NCI-H1417 (cell line): Measurements from ENCODE around the gene DICER1.

ENCODE experiments used
- DNase-seq, 3 experiments: peaks; one replicate each; lab custom pipeline; 2025; lab: John Stamatoyannopoulos, UW

DICER1 gene

DNA sequence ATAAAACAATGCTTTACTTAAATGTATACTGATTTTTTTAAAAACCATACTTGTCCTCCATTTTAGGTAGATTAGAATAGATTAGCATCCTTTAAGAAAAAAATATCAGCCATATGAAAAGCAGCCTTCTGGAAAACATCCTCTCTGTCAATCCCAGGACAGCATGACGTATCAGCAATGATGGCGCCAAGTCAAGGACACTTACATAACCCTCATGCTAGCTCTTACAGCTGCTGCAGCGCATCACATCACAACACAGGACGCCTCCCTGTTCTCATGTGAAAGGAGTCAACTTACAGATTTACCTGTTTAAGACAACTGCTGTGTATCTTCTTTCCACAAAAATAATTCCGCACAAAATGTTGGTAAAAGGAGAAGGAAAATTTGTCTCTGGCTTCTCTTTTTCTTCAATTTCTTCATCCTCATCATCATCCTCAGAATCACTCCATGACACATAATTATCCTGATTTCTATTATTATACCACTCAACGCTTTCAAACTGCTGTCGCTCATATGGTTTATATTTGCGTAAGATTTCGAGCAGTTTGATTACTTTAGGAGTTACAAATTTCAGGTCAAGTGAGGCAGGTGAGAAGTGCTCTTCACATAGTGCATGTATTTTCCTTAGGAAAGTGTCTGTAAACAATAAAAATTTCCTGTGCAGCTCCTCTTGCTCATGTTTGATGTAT is 33.3 kb downstream of the DICER1 start:
- DNase-seq, result peak in 2 of 3 experiments; percentile 25 to 93

DNA sequence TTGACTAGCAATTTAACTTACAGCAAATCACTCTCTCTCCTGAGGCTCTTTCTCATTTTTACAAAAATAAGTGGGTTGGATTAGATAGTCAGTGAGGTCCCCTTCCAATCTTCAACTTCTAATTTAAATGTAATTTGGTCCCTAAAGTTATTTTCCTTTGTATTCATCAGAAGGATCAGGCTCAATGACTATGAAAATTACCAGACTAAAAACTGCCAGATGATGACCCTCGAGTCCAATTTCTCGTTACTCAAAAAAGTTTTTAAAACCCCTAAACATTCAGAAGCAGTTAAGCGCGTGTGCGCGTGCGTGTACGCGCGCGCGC is 34.7 kb downstream of the DICER1 start:
- no peak for DNase-seq

DNA sequence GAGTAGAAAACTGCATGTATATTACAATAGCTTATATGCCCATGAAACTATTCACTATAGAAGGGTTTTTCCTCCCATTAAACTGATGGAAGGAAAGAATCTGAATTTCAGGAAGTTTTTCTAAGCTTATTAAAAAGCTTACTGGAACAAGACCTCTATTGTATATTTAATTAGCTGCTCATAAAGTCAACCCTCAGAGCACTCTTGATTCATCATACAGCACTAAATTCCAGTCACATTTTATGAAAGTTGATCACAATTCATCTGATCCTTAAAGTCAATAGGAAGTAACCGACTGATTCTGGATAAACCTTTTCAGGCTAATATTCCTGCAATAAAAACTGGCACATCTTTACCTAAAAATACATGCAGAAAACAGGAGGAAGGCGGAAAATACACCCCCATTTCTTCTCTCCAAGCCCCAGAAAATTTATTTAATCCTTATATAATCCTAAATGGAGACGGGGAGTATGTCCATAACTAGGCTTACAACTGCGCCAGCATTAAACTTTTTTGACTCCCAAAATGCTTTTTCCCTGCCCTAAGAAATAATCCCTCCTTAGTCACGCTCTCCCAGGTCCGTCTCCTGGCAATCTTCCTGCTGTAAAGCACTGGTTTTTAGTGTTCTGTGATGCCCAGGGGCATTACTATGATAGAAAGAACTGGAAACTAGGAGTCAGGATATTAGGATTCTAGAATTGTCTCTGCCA is 35.3 kb downstream of the DICER1 start:
- no peak for DNase-seq

DNA sequence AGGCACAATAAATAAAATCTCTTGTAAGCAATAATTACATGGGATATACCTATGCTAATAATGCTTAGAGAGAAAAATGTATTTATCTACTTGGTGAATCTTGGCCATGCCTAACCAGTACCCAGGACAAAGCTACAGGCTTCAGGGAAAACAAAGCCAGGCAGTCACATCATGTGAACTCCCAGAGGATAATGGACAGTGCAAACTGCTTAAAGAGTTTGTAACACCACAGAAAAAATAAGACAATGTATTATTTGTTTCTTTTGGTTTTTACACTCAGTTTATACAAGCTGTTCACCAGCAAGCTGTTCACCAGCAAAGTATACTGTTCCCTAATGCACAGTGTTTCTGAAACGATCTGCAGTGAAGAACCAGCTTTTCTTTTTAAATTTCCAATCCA is 38.0 kb downstream of the DICER1 start:
- no peak for DNase-seq

DNA sequence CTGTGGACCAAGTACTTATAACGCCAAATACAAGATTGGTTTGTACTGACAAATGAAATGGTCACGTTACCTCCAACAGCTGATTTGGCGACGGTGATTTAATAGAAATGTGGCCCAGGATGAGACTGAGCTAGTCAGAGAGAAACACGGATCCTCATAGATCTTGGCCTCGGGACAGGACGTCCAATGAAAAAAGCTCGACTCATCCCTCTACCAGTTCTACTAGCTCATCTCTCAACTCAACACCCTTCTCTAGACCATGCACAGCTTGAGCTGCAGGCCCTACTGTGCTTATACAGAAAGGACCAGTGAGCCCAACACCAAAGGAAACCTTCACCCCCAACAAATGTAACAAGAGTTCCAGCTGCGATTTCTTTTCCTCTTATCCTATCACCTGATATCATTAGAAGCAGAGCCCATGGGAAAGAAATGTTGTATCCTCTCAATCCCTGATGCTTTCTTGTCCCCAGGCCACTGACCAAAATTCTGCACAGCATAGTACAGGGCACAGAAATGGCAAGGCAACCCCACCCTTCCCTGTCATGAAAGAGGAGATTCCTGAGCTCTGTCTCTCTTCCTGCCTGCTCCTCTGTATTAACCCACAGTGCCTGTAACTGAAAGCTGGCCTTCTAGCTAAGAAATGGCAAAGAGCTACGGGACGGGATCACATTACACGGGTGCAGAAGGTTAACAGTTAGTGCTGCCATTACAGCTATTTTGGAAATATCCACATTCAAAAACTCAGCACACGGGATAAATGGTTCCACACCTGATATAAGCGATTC is 39.2 kb downstream of the DICER1 start:
- DNase-seq, result no peak

DNA sequence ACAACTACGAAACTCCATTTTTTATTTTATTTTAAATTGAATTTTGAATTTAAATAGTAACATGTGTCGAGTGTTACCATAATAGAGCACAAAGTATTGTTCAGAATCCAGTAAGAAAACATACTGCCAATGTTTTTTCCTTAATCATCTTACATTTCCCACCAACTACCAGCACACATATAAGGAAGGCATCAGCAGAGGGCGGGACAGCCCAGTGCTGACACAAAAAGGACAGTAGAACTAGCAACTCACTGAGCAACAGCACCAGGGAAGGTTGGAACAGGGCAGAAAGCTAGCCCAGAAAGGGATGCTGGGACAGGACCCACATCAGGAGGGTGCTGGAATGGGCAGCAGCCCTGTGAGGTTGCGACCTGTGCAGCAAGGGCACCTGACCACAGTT is 43.9 kb downstream of the DICER1 start:
- DNase-seq, result no peak

DNA sequence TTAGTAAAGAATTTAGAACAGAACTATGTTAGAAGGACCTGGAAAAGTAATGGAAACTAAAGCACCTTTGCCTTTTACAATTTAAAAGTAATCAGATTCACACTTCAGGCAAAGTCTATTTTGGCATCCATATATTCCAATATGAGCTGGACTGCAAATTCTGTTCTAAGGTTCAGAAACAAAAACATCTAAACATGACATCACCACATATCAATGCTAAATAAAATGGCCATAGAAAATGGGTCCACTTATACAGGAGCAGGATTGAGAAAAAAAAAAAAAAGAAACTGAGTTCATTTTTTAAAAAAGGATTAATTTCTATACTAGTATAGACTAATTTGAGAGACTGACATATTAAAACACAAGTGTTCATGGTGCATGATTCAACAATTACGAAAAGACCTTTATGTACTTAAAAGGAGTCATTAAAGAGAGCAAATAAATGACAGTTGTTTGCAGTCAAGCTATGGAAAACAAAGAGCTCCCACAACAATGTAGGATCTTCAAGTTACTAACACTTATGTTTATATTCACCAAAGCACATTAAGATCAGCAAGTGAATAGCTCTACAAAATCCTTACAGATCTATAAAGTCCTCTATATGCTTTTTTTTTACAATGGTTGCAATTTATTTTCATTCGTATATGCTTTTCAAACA is 45.7 kb downstream of the DICER1 start:
- DNase-seq, result no peak

DNA sequence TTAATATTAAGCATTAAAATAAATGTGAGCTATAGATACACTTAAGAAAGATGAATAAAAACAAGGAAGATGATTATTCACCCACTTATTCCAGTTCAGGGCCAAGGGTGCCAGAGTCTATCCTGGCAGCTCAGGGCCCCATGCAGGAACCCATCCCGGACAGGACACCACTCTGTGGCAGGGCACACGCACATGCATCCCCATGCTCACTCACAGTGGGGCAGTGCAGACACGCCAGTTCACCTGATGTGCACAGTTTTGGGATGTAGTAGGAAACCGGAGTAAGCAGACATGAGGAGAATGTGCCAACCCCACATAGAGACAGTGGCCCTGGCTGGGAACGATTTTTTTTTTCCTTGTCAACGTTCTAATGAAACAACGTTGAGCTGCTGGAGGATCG is 47.2 kb downstream of the DICER1 start:
- no peak for DNase-seq

DNA sequence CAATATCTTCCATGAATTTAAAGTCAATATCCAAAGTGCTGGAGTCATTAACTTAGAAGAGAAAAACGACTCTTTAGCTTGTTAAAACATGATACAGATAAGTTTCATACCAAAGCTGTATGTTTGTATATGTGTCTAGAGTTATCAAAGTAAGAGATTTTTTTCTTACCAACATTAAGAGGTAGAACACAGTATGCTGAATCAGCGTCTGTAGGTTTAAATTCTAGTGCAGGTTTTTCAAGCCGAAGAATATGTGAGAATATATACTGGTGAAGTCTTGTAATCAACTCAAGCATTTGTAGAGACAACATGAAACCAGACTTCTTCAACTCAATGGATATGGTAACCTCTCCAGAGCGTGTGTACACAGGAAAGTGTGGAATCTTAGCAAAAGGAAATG is 49.6 kb downstream of the DICER1 start:
- no peak for DNase-seq

DNA sequence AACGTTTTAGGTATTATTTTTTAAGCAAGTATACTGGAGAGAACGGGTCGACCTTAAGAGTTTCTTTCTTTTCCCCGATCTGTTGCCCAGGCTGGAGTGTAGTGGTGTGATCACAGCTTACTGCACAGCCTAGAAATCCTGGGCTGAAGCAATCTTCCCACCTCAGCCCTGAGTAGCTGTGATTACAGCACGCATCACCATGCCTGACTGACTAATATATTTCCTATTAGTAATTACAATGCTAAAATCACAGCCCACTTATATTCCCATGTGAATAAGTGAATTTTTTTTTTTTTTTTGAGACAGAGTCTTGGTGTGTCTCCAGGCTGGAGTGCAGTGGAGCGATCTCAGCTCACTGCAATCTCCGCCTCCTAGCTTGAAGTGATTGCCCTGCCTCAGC is 50.4 kb downstream of the DICER1 start:
- no peak for DNase-seq

DNA sequence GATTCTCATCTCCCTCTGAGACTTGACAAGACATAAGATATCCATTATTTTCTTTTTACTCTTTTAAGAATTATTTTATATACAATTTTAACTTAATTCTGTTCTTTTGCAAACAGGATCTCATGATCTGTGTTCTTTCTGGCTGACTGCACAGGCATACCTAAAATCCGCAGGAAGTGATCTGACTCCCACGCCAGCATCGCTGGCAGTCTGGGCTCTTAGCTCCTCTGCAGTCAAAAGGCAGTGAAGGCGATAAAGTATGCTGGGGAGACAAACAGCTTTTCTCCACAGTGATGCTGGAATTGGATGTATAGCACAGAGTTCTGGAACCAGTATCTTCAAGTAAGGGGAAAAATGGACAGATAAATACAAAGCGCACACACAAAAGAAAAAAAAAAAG is 52.4 kb downstream of the DICER1 start:
- DNase-seq, result no peak

DNA sequence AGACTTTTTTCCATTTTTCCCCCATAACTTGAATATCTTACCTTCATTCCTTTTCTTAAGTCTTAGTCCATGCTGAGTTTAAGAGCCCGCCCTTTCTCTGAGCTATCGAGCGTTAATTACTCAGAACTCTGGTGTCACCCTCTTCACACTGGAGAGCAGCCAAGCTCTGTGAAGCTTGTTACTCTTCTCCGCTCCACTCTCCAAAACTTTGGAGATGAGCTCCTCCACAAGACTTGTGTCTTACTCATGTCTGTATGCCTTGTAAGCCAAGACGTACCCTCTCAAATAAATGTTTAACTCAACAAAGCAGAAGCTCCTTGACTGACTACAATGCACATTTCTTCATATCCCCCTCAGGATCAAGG is 54.7 kb downstream of the DICER1 start:
- DNase-seq, result no peak

DNA sequence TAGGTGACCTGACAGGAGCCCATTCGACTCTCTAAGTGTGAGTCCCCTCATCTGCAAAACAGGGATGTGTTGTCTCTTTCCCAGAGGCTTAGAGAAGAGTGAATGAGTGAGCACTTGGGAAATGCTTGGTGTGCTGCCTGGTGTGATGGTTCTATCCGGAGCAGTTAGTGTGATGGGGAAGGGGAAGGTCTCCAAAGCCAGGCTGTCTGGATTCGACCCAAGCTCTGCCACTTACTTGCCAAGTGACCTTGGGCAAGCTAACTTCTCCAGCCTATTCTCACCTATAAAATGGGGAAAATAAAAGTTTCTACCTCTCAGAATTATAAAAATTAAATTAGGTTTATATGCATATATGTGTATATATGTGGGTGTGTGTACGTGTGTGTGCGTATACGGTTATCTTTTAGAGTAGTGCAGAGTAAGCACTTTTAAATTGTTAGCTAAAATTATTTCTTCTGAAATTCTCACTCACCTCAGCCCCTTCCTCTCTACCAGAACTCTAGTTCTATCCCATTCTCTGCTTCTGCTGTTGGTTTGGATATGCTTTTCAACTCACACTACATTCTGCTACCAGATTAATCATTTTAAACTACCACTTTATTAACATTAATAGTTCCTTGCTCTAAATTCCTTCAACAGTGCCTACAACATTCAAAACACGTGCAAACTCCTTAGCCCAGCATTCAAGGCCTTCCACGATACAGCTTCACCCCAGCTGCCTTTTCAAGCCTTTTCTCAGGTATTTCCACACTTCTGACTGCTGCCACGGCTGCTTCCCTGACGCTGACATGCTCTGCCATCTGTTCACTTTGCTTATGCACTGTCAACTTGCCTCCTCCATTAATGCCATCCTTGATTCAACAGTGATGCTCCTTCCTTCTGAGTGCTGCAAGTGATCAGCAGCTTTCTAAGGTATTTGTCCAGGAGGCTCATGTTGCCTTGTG is 55.3 kb downstream of the DICER1 start:
- DNase-seq, result no peak

DNA sequence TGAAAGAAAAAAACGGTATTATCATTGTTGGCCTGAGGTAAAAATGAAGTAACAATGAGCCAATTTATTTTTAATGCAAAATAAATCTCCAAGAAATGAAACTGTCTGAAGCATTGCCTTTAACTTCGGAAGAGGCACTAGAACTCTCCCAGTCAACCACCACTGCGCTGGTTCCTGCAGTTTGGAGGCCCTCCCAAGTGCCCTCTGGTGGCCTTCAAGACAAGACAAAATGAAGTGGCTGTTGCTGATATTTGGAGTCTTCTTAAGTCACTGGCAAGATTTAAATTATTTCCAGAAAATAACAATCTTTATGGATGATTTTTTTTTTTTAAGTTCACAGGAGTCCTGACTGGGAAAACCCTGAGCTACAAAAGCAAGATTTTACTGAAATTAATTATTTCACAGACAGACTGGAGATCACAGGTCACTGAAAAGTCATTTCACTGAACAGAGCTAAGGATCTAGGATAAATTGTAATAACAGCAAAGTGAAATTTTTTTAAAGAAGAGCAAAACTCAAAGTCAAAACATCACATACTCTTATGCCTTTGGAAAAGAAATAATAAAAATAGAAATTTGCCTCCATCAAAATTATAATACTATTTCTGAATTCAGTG is 58.2 kb downstream of the DICER1 start:
- DNase-seq, result peak; percentile 25 to 76 (median 74)

DNA sequence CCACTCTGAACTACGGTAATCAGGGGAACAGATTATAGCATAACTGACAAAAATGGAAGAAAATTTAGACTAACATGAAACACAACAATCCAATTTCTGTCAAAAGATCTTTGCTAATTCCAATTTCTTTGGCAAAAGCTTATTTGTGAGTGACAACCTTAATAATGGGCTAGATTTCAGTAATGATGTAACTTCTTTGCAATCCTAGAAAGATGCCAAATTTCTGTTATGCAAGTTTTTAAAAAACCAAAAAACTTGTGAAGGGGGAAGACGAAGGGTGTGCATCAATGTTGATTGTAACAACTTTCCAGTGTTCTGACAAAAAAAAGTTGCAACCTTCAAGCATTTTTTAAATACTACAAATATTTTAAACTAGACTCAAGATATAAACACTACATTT is 59.9 kb downstream of the DICER1 start:
- DNase-seq, result no peak

DNA sequence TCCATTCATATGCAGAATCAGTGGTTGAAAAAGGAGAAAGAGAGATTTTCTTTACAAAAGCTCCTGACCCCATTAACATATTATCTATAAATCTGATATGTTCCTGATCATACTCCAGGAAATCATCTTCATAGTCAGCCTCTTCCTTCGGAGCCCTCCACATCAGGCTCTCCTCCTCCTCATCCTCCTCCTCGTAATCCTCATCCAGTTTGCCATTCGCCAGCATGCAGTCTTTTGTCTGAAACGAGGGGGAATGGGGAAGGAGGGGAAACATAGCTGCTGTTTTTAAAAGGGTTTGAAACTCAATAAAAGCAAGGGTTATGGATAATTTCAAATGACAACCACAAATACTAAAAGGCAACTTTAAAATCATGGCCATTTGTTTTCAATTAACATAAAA is 60.9 kb downstream of the DICER1 start:
- DNase-seq, result no peak

DNA sequence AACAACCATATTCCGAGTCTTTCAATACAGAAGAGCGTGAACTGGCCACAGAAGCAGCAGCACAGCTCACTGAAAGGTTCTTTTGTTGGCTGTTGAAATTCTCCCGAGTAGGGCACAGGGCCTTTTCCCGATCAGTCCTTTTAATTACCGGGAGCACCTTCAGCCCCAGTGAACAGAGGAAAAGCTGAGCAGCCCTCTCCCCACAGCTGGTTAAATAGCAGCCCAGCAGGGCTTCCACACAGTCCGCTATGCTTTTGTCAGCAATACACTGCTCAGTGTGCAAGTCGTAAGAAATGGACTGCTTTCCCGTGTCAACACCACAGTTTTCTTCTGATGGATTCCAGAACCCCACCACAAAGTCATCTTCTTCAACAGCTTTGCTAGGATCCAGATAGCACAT is 61.3 kb downstream of the DICER1 start:
- peak in 2 of 3 experiments; percentile 11 to 43 for DNase-seq

DNA sequence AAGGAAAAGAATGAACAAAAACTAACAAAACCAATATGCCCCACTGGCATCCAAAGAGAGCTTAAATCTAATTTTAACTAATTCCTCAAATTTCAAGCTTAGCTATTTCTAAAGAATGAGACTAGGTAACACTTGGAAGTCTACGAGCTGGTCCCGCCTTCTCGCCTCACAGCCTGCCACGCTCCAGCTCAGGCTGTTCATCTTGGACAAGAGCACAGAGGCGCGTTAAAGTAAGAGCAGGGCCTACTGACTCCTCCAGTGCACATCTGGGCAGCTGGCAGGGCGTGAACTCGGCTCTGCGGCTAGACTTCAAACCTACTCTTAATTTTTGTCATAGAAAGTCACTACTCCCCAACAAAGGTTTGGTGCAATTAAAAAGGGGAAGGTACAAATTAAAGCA is 64.6 kb downstream of the DICER1 start:
- peak in 1 of 3 experiments; percentile 14 for DNase-seq

DNA sequence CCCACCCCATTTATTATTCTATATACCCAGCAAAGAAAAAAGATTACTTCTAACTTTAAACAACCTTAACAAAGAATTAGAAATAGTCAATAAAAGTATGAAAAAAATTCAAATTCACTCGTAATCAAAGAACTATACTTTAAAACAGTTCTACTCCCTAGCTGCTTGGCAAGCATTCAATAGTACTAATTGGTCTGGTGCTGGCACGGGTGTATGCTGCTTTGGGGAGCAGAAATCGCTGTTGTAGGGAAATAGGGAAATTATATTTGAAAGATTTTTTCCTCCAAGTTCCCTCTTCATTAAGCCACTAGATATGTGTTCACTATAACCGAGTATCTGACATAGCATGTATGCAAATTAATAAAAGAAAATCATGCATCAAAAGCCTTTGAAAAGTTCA is 65.7 kb downstream of the DICER1 start:
- DNase-seq, result no peak

DNA sequence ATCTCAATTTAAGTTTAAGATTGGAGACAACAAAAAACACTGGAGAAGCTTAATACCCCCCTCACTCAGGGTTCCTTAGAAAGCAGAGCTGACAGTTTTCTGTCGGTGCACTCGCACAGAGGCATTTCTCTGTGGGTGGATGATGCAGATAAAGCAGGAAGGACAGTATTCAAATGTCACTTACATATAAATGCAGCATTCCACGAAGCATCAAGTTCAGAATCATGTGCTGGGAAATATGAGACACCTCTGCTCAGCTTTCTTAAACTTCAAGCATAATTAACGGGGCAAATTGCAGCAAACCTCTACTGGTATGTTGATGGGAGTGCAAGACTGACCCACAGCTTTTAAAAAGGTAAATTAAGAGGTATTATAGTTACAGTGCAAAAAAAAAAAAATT is 68.7 kb downstream of the DICER1 start:
- no peak for DNase-seq

DNA sequence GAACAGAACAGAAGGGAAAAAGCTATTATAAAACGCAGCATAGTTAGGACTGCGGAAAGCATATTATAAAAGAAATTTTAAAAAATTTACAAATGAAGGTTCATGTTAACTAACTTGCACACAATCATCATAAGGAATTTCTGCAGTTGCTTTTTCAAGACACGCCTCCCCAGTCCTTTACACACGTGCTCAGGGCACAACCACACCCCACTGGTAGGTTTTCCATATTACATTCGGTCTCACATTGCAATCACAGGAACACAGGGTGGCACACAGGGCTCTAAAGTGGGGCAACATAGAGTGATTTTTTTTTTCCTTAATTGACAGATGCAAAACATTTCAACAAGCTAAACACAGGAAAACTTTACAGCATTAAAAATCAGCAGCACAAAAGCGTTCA is 69.7 kb downstream of the DICER1 start:
- DNase-seq, result no peak
